PC-3 (cell line): ENCODE results near the gene CARD10. TPM values are rescaled to one million over a fixed set of nuclear protein-coding genes. Genes with fewer than 3 reads are reported as not detected.

Experiments used
- ATAC-seq: fragments of 200-7000 bp; cut with Tn5 transposase; 2 replicates; pipeline ENCODE4 v1.9.1; 2020; ENCODE audit warnings: mild to moderate bottlenecking, moderate library complexity
- BruUV-seq: library from RNA; stranded (reverse); fragments of 400-500 nt; replicated peaks from 2 replicates; lab custom pipeline; 2021; lab: Mats Ljungman, UMichigan
- CTCF ChIA-PET: fragments of 300-600 bp; sonication (Branson Sonifier 250); formaldehyde crosslinking; loops from one replicate; lab custom pipeline; 2022; ENCODE audit warnings: antibody characterized with exemption; lab: Charles Lee
- POLR2A ChIA-PET: fragments of 300-600 bp; sonication (Branson Sonifier 250); formaldehyde crosslinking; loops from one replicate; lab custom pipeline; 2022; ENCODE audit warnings: antibody characterized with exemption; ENCODE audit not compliant: unreplicated experiment; lab: Charles Lee
- DNase-seq: peaks from one replicate; pipeline ENCODE4 v3.0.0-alpha.2; 2015
- H2AFZ ChIP-seq: fragments of 300-600 bp; sonication (generic); 2 replicates; pipeline ENCODE4 v1.6.0; 2016; ENCODE audit warnings: antibody characterized with exemption, low read length
- H3F3A ChIP-seq: fragments of 300-600 bp; sonication (generic); one replicate; pipeline ENCODE4 v1.6.0; 2017; ENCODE audit warnings: antibody characterized with exemption, low read length, control low read depth, mild to moderate bottlenecking; ENCODE audit not compliant: unreplicated experiment
- H3K27ac ChIP-seq: fragments of 300-600 bp; sonication (generic); 2 replicates; pipeline ENCODE4 v1.5.1; 2016; ENCODE audit warnings: mild to moderate bottlenecking, low read length
- H3K27me3 ChIP-seq: fragments of 300-600 bp; sonication (generic); 2 replicates; pipeline ENCODE4 v1.6.1; 2016; ENCODE audit warnings: low read length, mixed read lengths
- H3K36me3 ChIP-seq: fragments of 300-600 bp; sonication (generic); 2 replicates; pipeline ENCODE4 v1.6.1; 2016; ENCODE audit warnings: low read depth, mixed run types, low read length, mixed read lengths
- H3K4me1 ChIP-seq: fragments of 300-600 bp; sonication (generic); 2 replicates; pipeline ENCODE4 v1.5.1; 2016; ENCODE audit warnings: low read length; ENCODE audit not compliant: insufficient read depth
- H3K4me2 ChIP-seq: fragments of 300-600 bp; sonication (generic); 2 replicates; pipeline ENCODE4 v1.6.0; 2016; ENCODE audit warnings: low read length
- H3K4me3 ChIP-seq: fragments of 300-600 bp; sonication (generic); 2 replicates; pipeline ENCODE4 v1.5.1; 2016; ENCODE audit warnings: mild to moderate bottlenecking, low read length, mixed read lengths
- H3K79me2 ChIP-seq: fragments of 300-600 bp; sonication (generic); 2 replicates; pipeline ENCODE4 v1.6.1; 2017; ENCODE audit warnings: low read length, mixed read lengths
- H3K9ac ChIP-seq: fragments of 300-600 bp; sonication (generic); 2 replicates; pipeline ENCODE4 v1.6.0; 2016; ENCODE audit warnings: mild to moderate bottlenecking, low read length
- H3K9me2 ChIP-seq: fragments of 300-600 bp; sonication (generic); replicated peaks from 2 replicates; pipeline ENCODE4 v1.6.1; 2016; ENCODE audit warnings: mixed run types, low read length, mixed read lengths
- H3K9me3 ChIP-seq: fragments of 300-600 bp; sonication (generic); 2 replicates; pipeline ENCODE4 v1.6.1; 2016; ENCODE audit warnings: low read length, mixed read lengths
- H4K20me1 ChIP-seq: fragments of 300-600 bp; sonication (generic); 2 replicates; pipeline ENCODE4 v1.6.1; 2016; ENCODE audit warnings: low read length, mixed read lengths
- EZH2 ChIP-seq: fragments of 300-600 bp; sonication (generic); IDR thresholded peaks from one replicate; pipeline ENCODE4 v1.6.1; 2017; ENCODE audit warnings: antibody characterized with exemption, mild to moderate bottlenecking, low read length; ENCODE audit not compliant: unreplicated experiment
- EZH2phosphoT487 ChIP-seq: fragments of 300-600 bp; sonication (generic); IDR thresholded peaks from 2 replicates; pipeline ENCODE4 v1.6.1; 2018; ENCODE audit warnings: mild to moderate bottlenecking, antibody characterized with exemption, low read length, borderline replicate concordance
- intact Hi-C: fragments of 100-400 bp; cut with micrococcal nuclease; formaldehyde crosslinking; loops from 2 replicates; pipeline ENCODE4 v1.9.0; 2023
- total RNA-seq: library from RNA; depleted of rRNA; stranded (reverse); fragments of >200 nt; gene quantifications from 2 replicates; pipeline ENCODE4 v1.2.3, GENCODE V29; 2014
- TF ChIP-seq, protein P1 (sequence below): fragments of 300-600 bp; sonication (generic); conservative IDR thresholded peaks from 2 replicates; pipeline ENCODE4 v1.5.1; 2017; ENCODE audit warnings: antibody characterized with exemption, low read depth, mild to moderate bottlenecking, low read length

The CARD10 gene
- total RNA-seq, 1 experiment from 2014 or later: 20.7 TPM

DNA sequence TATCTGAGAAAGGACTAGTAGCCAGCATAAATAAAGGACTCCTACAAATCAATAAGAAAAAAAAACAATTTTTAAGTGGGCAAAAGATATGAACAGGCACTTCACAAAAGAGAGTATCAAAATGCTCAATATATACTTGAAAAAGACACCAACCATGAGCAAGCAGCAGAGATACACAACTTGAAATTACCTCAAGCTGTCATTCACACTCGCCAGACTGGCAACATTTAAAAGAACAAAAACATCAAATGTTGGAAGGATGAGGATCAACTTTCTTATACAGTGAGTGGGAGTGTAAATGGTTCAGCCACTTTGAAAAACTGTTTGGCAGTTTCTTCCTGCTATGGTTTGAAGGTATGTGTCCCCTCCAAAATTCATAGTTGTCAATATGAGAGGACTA, 68.0 kb downstream of the CARD10 start:
- H3K36me3 ChIP-seq: no peaks in the 10 kb centered on the region
- no peaks in the 10 kb centered on the region for H4K20me1 ChIP-seq
- no peaks in the 10 kb centered on the region for H3K9me2 ChIP-seq
- intact Hi-C loops: no loop called here
- H3K4me3 ChIP-seq: no peak overlapping the region
- no TSS peak for BruUV-seq
- ChIA-PET POLR2A (no interaction called here), CTCF (no interaction called here)
- H3K9me3 ChIP-seq: no peaks in the 10 kb centered on the region
- TF ChIP-seq EZH2 (no peak), EZH2phosphoT487 (no peak)
- TF ChIP-seq, protein P1, sequence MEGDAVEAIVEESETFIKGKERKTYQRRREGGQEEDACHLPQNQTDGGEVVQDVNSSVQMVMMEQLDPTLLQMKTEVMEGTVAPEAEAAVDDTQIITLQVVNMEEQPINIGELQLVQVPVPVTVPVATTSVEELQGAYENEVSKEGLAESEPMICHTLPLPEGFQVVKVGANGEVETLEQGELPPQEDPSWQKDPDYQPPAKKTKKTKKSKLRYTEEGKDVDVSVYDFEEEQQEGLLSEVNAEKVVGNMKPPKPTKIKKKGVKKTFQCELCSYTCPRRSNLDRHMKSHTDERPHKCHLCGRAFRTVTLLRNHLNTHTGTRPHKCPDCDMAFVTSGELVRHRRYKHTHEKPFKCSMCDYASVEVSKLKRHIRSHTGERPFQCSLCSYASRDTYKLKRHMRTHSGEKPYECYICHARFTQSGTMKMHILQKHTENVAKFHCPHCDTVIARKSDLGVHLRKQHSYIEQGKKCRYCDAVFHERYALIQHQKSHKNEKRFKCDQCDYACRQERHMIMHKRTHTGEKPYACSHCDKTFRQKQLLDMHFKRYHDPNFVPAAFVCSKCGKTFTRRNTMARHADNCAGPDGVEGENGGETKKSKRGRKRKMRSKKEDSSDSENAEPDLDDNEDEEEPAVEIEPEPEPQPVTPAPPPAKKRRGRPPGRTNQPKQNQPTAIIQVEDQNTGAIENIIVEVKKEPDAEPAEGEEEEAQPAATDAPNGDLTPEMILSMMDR: no peak
- ATAC-seq: no peak
- peaks cover 23% of the 10 kb centered on the region for H3K4me1 ChIP-seq
- H3K27me3 ChIP-seq: no peaks in the 10 kb centered on the region
- no peak for DNase-seq
- H3K9ac ChIP-seq: no peak overlapping the region
- H3K4me2 ChIP-seq: no peak overlapping the region
- H2AFZ ChIP-seq: no peak overlapping the region
- no peaks in the 10 kb centered on the region for H3K79me2 ChIP-seq
- H3K27ac ChIP-seq: no peak overlapping the region
- H3F3A ChIP-seq: no peaks in the 10 kb centered on the region

DNA sequence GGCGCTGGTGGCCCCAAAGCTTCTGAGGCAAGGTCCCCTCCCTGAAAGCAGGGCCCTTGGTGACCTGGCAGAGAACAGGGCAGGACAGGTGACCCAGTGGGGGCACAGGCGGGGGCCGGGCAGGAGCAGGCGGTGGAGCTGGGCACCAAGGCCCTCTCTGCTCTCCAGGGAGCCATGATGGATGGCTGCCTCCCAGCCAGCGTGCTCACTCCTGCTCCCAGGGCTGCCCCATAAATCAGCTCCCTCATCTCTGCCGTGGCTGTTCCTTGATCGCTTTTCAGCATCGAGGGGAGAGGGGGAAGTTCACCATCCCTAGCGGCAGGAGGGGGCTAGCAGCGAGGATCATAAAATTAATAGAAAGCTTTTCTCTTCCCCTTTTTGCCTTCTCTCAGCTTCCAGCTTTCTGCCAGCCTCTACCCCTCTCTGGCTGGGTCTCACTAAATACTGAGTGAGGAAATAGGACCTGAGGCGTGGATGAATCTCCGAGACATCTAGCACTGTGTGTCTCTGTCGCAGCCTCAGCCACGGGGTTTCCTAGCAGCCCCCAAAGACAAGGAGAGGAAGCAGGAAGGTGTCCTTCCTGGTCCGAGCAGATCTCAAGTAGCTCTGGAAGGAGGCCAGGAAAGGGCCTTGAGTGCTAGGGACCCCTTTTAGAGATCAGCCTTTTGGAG, 69.7 kb downstream of the CARD10 start:
- H3K4me1 ChIP-seq: peaks cover 5% of the 10 kb centered on the region
- ATAC-seq (no peak), DNase-seq (no peak)
- no peak overlapping the region for H3K27ac ChIP-seq
- H2AFZ ChIP-seq: no peak overlapping the region
- intact Hi-C loops: no loop called here
- no peaks in the 10 kb centered on the region for H3K9me3 ChIP-seq
- no peaks in the 10 kb centered on the region for H3F3A ChIP-seq
- no peaks in the 10 kb centered on the region for H3K9me2 ChIP-seq
- no peaks in the 10 kb centered on the region for H4K20me1 ChIP-seq
- no peak for TF ChIP-seq EZH2
- TF ChIP-seq, protein P1: no peak
- TF ChIP-seq EZH2phosphoT487: no peak
- no peaks in the 10 kb centered on the region for H3K27me3 ChIP-seq
- H3K79me2 ChIP-seq: no peaks in the 10 kb centered on the region
- H3K4me3 ChIP-seq: no peak overlapping the region
- no peak overlapping the region for H3K4me2 ChIP-seq
- BruUV-seq: no TSS peak
- POLR2A ChIA-PET: no interaction called here
- H3K36me3 ChIP-seq: no peaks in the 10 kb centered on the region
- H3K9ac ChIP-seq: no peak overlapping the region
- CTCF ChIA-PET: no interaction called here

GRCh38 chr22:37448516-37449127, 70.6 kb downstream of the CARD10 start:
- intact Hi-C loops: no loop called here
- no peaks in the 10 kb centered on the region for H3F3A ChIP-seq
- ChIA-PET CTCF (no interaction called here), POLR2A (no interaction called here)
- no peak overlapping the region for H2AFZ ChIP-seq
- DNase-seq (no peak), ATAC-seq (no peak)
- no peak for TF ChIP-seq EZH2
- TF ChIP-seq, protein P1: no peak
- TF ChIP-seq EZH2phosphoT487: no peak
- no peaks in the 10 kb centered on the region for H3K36me3 ChIP-seq
- no peak overlapping the region for H3K27ac ChIP-seq
- no peak overlapping the region for H3K4me2 ChIP-seq
- H3K9ac ChIP-seq: no peak overlapping the region
- BruUV-seq: no TSS peak
- H3K9me3 ChIP-seq: no peaks in the 10 kb centered on the region
- no peaks in the 10 kb centered on the region for H3K79me2 ChIP-seq
- peaks cover 5% of the 10 kb centered on the region; the same call in 1 of the 2 replicates for H3K4me1 ChIP-seq
- no peak overlapping the region for H3K4me3 ChIP-seq
- H3K27me3 ChIP-seq: no peaks in the 10 kb centered on the region
- no peaks in the 10 kb centered on the region for H4K20me1 ChIP-seq
- H3K9me2 ChIP-seq: no peaks in the 10 kb centered on the region
